ENCODE results near the gene MAPK10.
A peak's percentile ranks its signal among the peaks of the same experiment; 100 is the strongest.

MAPK10 gene

GRCh38 chr4:86272669-86273068 is 87.2 kb downstream of the MAPK10 start:
- no peak for DNase-seq (ENCODE audit: low read depth)
- TF ChIP-seq, protein P1, sequence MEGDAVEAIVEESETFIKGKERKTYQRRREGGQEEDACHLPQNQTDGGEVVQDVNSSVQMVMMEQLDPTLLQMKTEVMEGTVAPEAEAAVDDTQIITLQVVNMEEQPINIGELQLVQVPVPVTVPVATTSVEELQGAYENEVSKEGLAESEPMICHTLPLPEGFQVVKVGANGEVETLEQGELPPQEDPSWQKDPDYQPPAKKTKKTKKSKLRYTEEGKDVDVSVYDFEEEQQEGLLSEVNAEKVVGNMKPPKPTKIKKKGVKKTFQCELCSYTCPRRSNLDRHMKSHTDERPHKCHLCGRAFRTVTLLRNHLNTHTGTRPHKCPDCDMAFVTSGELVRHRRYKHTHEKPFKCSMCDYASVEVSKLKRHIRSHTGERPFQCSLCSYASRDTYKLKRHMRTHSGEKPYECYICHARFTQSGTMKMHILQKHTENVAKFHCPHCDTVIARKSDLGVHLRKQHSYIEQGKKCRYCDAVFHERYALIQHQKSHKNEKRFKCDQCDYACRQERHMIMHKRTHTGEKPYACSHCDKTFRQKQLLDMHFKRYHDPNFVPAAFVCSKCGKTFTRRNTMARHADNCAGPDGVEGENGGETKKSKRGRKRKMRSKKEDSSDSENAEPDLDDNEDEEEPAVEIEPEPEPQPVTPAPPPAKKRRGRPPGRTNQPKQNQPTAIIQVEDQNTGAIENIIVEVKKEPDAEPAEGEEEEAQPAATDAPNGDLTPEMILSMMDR (IDR thresholded peaks at IDR 0.05; ENCODE audit: insufficient read depth, low read depth, low read length, missing control alignments), result no peak
- H3K4me3 ChIP-seq (ENCODE audit: low read depth, low read length), result no peak overlapping the region

GRCh38 chr4:86271057-86271456 is 88.8 kb downstream of the MAPK10 start:
- no peak for DNase-seq (ENCODE audit: low read depth)
- H3K4me3 ChIP-seq (ENCODE audit: low read depth, low read length), result no peak overlapping the region
- TF ChIP-seq, protein P1 (IDR thresholded peaks at IDR 0.05; ENCODE audit: insufficient read depth, low read depth, low read length, missing control alignments), result no peak

- TF ChIP-seq, protein P1 (IDR thresholded peaks at IDR 0.05; ENCODE audit: insufficient read depth, low read depth, low read length, missing control alignments), result no peak
- no peak for DNase-seq (ENCODE audit: low read depth)
- no peak overlapping the region for H3K4me3 ChIP-seq (ENCODE audit: low read depth, low read length)
These were observed 90.5 kb downstream of the MAPK10 start for GRCh38 chr4:86269354-86269753.

GRCh38 chr4:86264241-86264640 is 95.6 kb downstream of the MAPK10 start:
- no peak for DNase-seq (ENCODE audit: low read depth)
- TF ChIP-seq, protein P1 (IDR thresholded peaks at IDR 0.05; ENCODE audit: insufficient read depth, low read depth, low read length, missing control alignments), result no peak
- H3K4me3 ChIP-seq (ENCODE audit: low read depth, low read length), result no peak overlapping the region

- no peak overlapping the region; the same call in 1 of the 2 replicates for H3K4me3 ChIP-seq (ENCODE audit: low read depth, low read length)
- peak; percentile 52 for DNase-seq (ENCODE audit: low read depth)
- TF ChIP-seq, protein P1 (IDR thresholded peaks at IDR 0.05; ENCODE audit: insufficient read depth, low read depth, low read length, missing control alignments), result no peak
These were observed 98.2 kb downstream of the MAPK10 start for GRCh38 chr4:86261636-86262035.

- TF ChIP-seq, protein P1 (IDR thresholded peaks at IDR 0.05; ENCODE audit: insufficient read depth, low read depth, low read length, missing control alignments), result no peak
- H3K4me3 ChIP-seq (ENCODE audit: low read depth, low read length), result no peak overlapping the region
- no peak for DNase-seq (ENCODE audit: low read depth)
These were observed 103.8 kb downstream of the MAPK10 start for GRCh38 chr4:86256086-86256485.

DNA sequence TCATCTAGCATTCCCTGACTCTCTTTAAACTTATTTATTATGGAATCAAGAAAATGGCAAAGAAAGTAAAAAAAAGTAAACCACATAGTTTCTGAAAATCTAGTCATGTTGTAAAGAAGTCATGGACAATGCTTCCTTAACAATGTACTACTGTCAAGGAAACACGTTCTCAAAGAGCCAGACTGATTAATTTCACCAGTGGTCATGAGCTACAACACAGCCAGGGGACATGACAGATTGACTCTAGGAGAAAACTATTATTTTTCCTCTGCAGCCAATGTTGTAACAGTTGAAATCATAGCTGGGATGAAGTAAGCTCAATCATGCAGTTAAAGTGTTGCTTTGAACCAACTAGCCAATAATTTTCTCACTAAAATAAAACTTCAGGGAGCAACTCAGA is 109.2 kb downstream of the MAPK10 start:
- no peak for DNase-seq (ENCODE audit: low read depth)
- no peak overlapping the region for H3K4me3 ChIP-seq (ENCODE audit: low read depth, low read length)
- TF ChIP-seq, protein P1 (IDR thresholded peaks at IDR 0.05; ENCODE audit: insufficient read depth, low read depth, low read length, missing control alignments), result no peak
